Muscle of arm (tissue), 14 donors: ENCODE results near the gene CHTF18. TPM values are rescaled to one million over a fixed set of nuclear protein-coding genes. Genes with fewer than 3 reads are reported as not detected.
"Not testable (repeated sequence)": the region's sequence is repeated elsewhere in the genome, so short reads cannot be mapped to it uniquely, and the experiment has no call there.

Source experiments
- DNase-seq: peaks from one replicate; pipeline ENCODE4 v3.0.0-alpha.2; 2013
- long read RNA-seq, 11 donors: transcript quantifications; one replicate each; lab custom pipeline, GENCODE V29; 2026
- polyA plus RNA-seq, 12 donors: library from polyadenylated mRNA; unstranded; fragments of 120-200 nt; gene quantifications; one replicate each; pipeline ENCODE4 v1.2.1, GENCODE V29; 2013; ENCODE audit not compliant: insufficient read length in 12 of 12

Gene CHTF18
- polyA plus RNA-seq = 10 to 100 TPM in 10 of 12 donors, 1 to 10 TPM in 1, not detected in 1; 9.4 to 56.5 (median 13.5) TPM
- long read RNA-seq, donor 1, partial matches to known transcripts = 0 of 9 reads
- long read RNA-seq, donor 1, other reads (novel, unspliced or antisense) = 6 of 9 reads
- long read RNA-seq, donor 2, partial matches to known transcripts = 0 of 1 reads
- long read RNA-seq, donor 2, other reads (novel, unspliced or antisense) = 0 of 1 reads
- long read RNA-seq, donor 3 = 0 reads
- long read RNA-seq, donor 4 = 0 reads
- long read RNA-seq, donor 5, partial matches to known transcripts = 0 of 1 reads
- long read RNA-seq, donor 5, other reads (novel, unspliced or antisense) = 0 of 1 reads
- long read RNA-seq, donor 6 = 0 reads
- long read RNA-seq, donor 7 = 0 reads
- long read RNA-seq, donor 8 = 0 reads
- long read RNA-seq, donor 9 = 0 reads
- long read RNA-seq, donor 10, transcript CHTF18-201 (22 exons, 3,090 nt) = major isoform, 5 of 5 reads
- long read RNA-seq, donor 10, partial matches to known transcripts = 0 of 5 reads
- long read RNA-seq, donor 10, other reads (novel, unspliced or antisense) = 0 of 5 reads
- long read RNA-seq, donor 11 = 0 reads

DNA sequence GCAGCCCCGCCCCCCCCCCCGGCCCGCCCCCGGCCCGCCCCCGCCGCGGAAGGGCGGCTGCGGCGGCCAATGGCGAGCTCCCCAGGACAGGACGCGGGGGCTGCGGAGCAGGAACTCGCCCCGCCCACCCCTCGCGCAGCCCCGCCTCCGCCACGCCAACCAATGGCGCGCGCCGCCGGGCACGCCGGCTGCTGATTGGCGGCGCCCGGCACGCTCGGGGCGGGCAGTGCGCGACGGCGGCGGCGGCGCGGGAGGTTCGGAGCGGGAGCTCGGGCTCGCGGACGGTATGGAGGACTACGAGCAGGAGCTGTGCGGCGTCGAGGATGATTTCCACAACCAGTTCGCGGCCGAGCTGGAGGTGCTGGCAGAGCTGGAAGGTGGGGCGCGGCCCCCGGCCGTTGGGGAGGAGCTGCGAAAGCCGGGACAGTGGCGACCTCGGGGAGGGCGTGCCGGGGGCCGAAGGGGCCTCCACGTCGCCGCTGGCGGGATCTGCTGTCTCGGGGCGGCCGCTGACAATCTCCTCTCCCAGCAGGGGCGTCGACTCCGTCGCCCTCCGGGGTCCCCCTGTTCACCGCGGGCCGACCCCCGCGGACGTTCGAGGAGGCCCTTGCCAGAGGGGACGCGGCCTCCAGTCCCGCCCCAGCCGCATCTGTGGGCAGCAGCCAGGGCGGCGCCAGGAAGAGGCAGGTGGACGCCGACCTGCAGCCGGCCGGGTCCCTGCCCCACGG lies at the start of gene CHTF18:
TSS of gene CHTF18 (plus strand) at position 222 of the 728 bp plus-strand sequence. CDS start at position 287, 65 bp downstream.
- peak; percentile 89 for DNase-seq

GRCh38 chr16:739560-740458 lies 48.6 kb upstream of the CHTF18 start:
- DNase-seq = no peak

DNA sequence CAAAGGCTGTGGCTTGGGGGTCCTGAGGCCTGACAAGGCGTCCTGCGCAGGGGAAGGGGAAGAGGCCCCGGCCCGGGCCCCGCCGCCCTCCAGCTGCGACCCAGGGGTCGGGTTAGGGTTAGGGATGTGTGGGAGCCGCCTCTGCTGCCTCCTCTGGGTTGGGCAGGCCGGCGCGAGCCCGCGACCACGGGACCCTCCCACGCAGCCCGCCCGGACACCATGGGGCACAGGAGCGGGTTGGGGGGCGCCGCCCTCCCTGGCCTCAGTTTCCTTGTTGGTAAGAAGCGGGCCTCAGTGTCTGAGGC lies 48.0 kb upstream of the CHTF18 start:
- no peak for DNase-seq

- peak; percentile 90 for DNase-seq
Observed at GRCh38 chr16:740764-741505, 47.5 kb upstream of the CHTF18 start, which contains the start of gene CIAO3. CIAO3 (minus strand) TSS chr16:740997; CDS start chr16:740985, 12 bp downstream.

GRCh38 chr16:741986-742629 lies 46.3 kb upstream of the CHTF18 start:
- DNase-seq = no peak

- DNase-seq = not testable (repeated sequence)
Observed at GRCh38 chr16:742894-743293, 45.5 kb upstream of the CHTF18 start.

DNA sequence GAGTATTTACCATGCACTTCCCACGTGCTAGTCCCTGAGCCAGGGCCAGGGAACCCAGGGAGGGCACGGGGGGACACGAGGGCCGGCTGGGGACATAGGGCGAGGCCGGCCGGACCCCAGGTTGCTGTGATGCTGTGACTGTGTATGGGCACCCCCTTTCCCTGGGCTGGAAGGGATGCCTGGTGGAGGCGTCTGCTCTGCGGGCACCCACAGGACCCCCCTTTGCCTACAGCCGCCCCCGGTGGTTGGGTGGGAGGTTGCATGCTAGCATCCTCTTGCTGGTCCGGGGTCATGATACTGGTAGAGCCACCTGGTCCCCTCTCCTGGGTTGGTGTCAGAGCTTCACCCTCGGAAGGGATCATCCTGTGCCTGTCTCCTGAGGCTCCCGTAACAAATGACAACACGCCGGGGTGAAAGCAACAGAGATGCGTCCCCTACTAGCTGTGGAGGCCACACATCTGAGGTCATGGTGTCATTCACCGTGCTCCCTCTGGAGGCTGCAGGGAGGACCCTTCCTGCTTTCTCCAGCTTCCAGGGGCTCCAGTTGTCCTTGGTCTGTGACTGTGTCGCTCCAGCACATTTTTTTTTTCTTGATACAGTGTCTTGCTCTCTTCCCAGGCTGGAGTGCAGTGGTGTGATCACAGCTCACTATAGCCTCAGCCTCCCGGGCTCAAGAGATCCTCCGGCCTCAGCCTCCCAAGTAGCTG lies 44.5 kb upstream of the CHTF18 start:
- no peak for DNase-seq

DNA sequence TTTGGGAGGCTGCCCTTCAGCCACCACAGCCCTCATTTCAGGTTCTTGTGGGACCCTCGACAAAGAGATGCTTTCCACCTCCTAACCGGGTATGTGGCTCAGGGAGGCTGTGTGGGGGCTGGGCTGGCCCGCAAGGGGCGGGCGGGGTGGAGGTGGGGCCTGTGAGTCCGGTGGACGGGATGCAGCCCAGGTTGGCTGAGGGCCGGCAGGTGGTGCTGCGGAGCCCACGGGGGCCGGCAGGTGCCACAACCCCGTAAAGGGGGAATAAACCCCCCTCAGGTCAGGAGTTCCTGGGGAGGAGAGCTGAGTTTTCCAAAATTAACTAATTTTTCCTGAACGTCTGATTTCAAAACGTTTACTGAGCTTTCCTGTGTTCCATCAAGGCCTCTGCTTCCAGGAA lies 42.7 kb upstream of the CHTF18 start:
- DNase-seq = no peak

DNA sequence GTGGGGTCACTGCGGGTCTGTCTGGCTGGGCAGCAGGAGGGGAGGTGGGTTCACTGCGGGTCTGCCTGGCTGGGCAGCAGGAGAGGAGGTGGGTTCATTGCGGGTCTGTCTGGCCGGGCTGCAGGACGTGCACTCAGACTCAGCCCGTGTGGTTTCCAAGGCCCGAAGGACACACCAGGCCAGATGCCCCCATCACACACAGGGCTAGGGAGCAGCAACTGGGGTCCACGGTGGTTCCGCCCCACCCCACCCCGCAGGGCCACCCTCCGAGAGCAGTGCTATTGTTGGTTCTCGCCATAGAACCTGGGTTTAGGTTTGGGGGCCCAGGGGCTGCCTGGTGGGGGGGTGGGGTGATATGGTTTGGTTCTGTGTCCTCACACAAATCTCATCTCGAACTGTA lies 41.8 kb upstream of the CHTF18 start:
- DNase-seq = no peak

GRCh38 chr16:747978-748746 lies 40.3 kb upstream of the CHTF18 start:
- no peak for DNase-seq

- DNase-seq = no peak
Observed at GRCh38 chr16:749010-749409, 39.4 kb upstream of the CHTF18 start.

DNA sequence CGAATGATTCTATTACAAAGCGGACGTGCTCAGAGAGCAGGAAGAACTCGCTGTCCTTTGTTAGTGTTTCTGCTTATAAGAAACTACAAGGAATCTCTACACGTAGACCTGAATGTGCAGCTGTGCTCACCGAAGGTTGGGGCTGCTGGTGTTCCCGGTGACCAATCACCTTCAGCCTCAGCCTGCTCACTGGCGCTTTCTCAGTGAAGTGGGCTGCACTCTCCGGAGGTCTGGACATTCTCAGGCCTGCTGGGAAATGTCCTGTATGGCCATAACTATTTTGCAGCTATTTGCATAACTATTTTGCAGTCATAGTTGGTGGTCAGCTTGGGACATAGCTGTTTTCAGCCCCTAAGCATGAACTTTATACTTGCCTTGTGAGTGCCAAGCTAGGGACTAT lies 37.9 kb upstream of the CHTF18 start:
- DNase-seq = no peak

GRCh38 chr16:751152-752006 lies 37.0 kb upstream of the CHTF18 start:
- no peak for DNase-seq

- no peak for DNase-seq
Observed at GRCh38 chr16:752007-752312, 36.5 kb upstream of the CHTF18 start.

DNA sequence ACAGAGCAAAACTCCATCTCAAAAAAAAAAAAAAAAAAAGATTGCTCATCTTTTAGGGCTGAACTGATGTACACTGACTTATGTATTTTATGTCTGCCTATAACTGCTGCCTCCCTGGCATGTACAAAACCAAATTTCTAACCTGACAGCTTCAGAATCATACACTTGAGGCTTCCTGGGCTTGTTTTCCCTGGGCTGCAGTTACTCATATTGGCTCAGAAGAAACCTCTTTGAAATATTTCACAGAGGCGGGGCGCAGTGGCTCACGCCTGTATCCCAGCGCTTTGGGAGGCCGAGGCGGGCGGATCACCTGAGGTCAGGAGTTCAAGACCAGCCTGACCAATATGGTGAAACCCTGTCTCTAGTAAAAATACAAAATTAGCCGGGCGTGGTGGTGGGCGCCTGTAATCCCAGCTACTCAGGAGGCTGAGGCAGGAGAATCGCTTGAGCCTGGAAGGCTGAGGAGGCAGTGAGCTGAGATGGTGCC lies 34.3 kb upstream of the CHTF18 start:
- not testable (repeated sequence) for DNase-seq

DNA sequence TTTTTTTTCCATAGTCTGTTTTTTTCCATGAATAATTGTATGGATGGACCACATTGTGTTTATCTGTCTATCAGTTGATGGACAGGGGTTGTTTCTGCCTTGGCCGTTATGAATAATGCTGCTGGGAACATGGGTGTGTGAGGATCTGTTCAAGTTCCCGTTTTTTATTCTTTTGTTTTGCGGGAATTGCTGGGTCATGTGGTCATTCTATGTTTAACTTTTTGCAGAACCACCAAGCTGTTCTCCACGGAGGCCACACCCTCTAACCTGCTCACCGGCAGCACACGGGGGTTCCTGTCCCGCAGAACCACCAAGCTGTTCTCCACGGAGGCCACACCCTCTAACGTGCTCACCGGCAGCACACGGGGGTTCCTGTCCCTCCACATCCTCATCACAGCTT lies 33.8 kb upstream of the CHTF18 start:
- no peak for DNase-seq

DNA sequence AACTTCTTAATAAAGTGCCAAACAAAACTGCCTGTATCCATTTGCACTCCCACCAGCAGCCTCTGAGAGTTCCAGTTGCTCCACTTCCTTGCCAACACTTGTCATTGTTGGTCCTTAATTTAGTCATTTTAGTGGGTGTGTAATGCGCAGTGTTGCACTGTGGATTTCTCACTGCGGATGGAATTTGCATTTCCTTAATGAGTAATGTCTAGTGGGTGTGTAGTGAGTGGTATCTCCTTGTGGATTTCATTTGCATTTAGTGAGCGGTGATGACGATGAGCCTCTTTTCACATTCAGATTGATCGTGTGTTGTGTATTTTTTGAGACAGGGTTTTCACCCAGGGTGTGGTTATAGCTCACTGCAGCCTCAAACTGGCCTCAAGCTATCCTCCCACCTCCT lies 32.0 kb upstream of the CHTF18 start:
- no peak for DNase-seq
